Stimulated activated CD8-positive, alpha-beta memory T cell treated with anti-CD3 and anti-CD28 coated beads, Interleukin-15, amount 100 ng/mL, for 1 hour (primary cell): ENCODE measurements around the gene OR51B6.
"Not testable (repeated sequence)": the region's sequence is repeated elsewhere in the genome, so short reads cannot be mapped to it uniquely, and the experiment has no call there.

Source experiments
- DNase-seq: peaks from one replicate; pipeline ENCODE4 v3.0.0-alpha.2; 2020; ENCODE audit warnings: low read depth

Gene OR51B6, protein sequence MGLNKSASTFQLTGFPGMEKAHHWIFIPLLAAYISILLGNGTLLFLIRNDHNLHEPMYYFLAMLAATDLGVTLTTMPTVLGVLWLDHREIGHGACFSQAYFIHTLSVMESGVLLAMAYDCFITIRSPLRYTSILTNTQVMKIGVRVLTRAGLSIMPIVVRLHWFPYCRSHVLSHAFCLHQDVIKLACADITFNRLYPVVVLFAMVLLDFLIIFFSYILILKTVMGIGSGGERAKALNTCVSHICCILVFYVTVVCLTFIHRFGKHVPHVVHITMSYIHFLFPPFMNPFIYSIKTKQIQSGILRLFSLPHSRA

DNA sequence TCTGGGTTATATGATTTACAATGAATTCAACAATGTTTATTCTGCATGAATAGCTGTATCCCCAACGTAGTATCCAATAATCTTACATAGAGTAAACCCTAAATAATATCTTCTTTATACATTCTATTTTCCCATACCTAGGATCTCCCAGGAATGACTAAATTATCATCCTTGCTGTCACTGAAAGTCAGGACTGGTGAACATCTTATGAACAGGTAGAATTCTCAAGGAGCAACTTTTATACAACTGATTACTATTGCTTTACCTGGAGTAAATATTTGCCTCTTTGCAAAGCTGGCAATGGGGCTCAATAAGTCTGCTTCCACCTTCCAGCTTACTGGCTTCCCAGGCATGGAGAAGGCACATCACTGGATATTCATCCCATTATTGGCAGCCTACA lies at the start of gene OR51B6:
TSS of gene OR51B6 (plus strand) at position 301 of the 400 bp plus-strand sequence. CDS start at position 301, 0 bp downstream.
- no peak for DNase-seq

- no peak for DNase-seq
These were observed 49.5 kb upstream of the OR51B6 start, which contains the start of gene OR51B4 for GRCh38 chr11:5301846-5302245. Gene OR51B4, minus strand, starts transcription at chr11:5301946. Its CDS starts 0 bp downstream, at chr11:5301946.

DNA sequence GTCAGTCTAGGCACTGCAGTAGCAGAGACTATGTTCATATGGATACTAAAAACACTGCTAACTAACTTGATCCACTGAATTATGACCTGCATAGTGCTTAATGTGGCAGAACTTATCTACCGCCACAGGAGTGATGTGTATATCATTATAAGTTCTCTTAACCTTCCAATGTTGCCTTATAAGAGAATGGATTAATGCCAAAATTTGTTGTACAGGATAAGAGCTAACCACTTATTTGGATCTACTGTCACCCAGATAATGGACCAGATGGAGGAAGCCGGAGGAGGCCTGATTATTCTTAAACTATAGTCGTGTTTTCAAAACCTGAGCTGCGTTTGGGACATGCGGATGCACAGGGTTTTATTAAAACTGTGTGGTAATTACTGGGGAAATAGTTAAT lies 47.7 kb upstream of the OR51B6 start:
- DNase-seq, result no peak

DNA sequence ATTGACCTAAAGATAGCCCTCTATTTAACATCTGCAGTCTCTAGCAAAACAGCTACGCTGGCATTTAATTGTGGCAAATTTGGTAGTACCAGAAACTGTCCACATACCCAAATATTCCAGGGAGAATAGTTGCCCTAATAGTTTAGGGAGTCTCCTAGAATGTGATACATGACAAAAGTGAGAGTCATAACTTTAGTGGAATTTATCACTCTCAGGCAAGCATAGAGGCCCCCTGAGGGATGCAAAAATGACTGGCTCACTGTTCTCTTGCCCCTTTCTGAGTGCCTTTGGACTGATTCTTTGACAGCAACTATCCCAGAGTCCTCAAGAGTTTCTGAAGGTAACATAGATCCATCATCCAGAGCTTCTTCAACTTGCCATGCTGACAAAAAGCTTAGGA lies 47.3 kb upstream of the OR51B6 start:
- no peak for DNase-seq

GRCh38 chr11:5307256-5308019 lies 43.9 kb upstream of the OR51B6 start:
- DNase-seq, result no peak

- no peak for DNase-seq
These were observed 40.9 kb upstream of the OR51B6 start for GRCh38 chr11:5310423-5310822.

DNA sequence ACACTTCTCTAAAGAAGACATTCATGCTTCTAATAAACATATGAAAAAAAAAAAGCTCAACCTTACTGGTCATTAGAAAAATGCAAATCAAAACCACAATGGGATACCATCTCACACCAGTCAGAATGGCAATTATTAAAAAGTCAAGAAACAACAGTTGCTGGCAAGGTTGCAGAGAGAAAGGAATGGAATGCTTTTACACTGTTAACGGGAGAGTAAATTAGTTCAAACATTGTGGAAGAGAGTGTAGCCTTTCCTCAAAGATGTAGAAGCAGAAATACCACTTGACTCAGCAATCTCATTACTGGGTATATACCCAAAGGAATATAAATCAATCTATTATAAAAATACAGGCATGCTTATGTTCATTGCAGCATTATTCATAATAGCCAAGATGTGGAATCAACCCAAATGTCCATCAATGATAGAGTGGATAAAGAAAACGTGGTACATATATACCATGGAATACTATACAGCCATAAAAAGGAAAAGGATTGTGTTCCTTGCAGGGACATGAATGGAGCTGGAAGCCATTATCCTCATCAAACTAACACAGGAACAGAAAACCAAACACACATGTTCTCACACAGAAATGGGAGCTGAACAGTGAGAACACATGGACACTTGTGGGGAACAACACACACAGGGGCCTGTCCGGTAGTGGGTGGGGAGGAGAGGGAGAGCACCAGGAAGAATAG lies 37.8 kb upstream of the OR51B6 start:
- not testable (repeated sequence) for DNase-seq

DNA sequence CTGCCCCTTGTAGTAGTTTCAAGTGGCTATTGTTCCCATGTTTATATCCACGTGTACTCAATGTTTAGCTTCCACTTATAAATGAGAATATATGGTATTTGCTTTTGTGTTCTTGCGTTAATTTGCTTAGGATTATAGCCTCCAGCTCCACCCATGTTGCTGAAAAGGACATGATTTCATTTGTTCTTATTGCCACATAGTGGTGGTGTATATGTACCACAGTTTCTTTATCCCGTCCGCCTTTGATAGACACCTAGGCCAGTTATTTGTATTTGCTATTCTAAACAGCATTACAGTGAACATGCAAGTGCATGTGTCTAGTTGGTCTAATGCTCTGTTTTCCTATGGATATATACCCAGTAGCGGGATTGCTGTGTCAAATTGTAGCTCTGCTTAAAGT lies 34.0 kb upstream of the OR51B6 start:
- DNase-seq, result no peak

GRCh38 chr11:5324197-5324596 lies 27.1 kb upstream of the OR51B6 start, which contains the start of gene OR51B2:
Gene OR51B2, minus strand, starts transcription at chr11:5324297. Its CDS starts 0 bp downstream, at chr11:5324297.
- no peak for DNase-seq

GRCh38 chr11:5335170-5335569 lies 16.1 kb upstream of the OR51B6 start:
- DNase-seq, result no peak

- no peak for DNase-seq
These were observed 15.0 kb upstream of the OR51B6 start for GRCh38 chr11:5336331-5336730.

DNA sequence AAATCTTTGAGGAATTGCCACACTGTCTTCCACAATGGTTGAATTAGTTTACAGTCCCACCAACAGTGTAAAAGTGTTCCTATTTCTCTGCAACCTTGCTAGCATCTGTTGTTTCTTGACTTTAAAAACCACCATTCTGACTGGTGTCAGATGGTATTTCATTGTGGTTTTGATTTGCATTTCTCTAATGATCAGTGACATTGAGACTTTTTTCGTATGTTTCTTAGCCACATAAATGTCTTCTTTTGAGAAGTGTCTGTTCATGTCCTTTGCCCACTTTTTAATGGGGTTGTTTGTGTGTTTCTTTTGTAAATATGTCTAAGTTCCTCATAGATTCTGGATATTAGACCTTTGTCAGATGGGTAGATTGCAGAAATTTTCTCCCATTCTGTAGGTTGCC lies 14.1 kb upstream of the OR51B6 start:
- DNase-seq, result not testable (repeated sequence)

DNA sequence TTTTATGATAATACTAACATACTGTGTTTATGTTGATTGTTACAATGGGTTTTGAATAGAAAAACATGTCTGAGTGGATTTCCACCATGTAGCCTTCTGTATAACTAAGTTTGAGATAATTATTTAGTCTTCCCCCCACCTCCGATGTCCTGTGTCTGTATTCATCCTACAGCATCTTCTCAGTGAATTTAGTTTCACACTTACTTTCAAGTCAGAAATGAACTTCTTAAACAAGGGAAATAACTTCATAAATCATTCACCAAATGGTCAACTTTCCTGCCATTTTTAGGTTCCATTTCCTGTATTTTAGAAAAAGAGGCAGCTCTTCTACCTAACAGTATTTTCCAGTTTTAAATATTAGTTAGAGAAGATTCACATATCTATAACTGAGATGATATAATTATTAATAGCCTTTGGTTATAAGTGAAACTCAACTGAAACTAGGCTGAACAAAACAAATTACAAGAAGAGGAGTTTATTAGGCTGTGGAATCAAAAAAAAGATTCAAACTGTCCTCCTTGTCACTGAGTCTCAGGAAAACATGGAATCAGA lies 11.5 kb upstream of the OR51B6 start:
- no peak for DNase-seq

GRCh38 chr11:5343474-5344335 lies 7.6 kb upstream of the OR51B6 start, which contains the start of gene OR51B5:
Gene OR51B5, minus strand, starts transcription at chr11:5343524. Its CDS starts 0 bp downstream, at chr11:5343524.
- no peak for DNase-seq

GRCh38 chr11:5345831-5346230 lies 5.5 kb upstream of the OR51B6 start:
- DNase-seq, result no peak

GRCh38 chr11:5348551-5349194 lies 2.6 kb upstream of the OR51B6 start:
- no peak for DNase-seq

- no peak for DNase-seq
These were observed 1.8 kb upstream of the OR51B6 start for GRCh38 chr11:5349550-5349949.

GRCh38 chr11:5356031-5356430 lies 4.7 kb downstream of the OR51B6 start:
- DNase-seq, result not testable (repeated sequence)

DNA sequence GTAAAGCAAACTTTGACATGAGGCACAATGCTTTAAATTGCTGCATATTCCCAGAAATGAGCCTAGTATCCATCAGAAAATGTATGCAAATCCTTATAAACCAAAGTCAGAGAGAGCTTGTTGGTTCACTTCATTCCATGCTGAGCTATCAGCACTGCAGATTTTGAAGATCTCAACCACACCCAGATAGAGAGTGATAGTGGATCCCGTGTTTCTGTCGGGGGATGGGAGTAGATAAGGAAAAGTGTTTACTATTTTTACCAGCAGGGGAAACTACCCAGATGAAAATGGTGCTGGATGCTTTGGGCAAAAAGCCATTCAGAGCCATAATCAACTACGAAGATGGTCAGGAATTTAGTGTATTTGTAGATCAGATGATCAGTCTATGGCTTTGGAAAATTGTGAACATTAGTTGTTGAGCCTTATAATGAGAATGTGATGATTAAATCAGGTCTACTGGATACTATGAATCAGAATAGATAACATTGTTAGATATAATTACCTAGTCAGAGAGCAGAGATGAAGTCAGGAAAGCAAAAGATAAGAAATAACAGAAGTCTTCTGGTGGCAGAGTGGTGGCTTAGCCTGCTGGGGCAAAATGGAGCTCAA lies 10.8 kb downstream of the OR51B6 start:
- no peak for DNase-seq

GRCh38 chr11:5363679-5364078 lies 12.4 kb downstream of the OR51B6 start:
- no peak for DNase-seq
